Uterus (tissue), 4 donors: ENCODE data around the gene C22orf23. TPM values are rescaled to one million over a fixed set of nuclear protein-coding genes. Genes with fewer than 3 reads are reported as not detected.

ENCODE experiments used
- DNase-seq, 2 donors: peaks; one replicate each; pipeline ENCODE4 v3.0.0-alpha.2; 2019 to 2020
- H3K27ac ChIP-seq, 2 donors: fragments of 200-600 bp; sonication (generic); 1 replicate in 1 of 2; 2 replicates in 1 of 2; pipeline ENCODE4 v1.5.1; 2016 to 2018
- H3K27me3 ChIP-seq, 2 donors: fragments of 200-600 bp; sonication (generic); one replicate each; pipeline ENCODE4 v1.5.1; 2018 to 2019; ENCODE audit warnings: control low read depth in 1 of 2
- H3K36me3 ChIP-seq, 2 donors: fragments of 200-600 bp; sonication (generic); one replicate each; pipeline ENCODE4 v1.5.1; 2019; ENCODE audit warnings: control low read depth in 1 of 2
- H3K4me1 ChIP-seq, 2 donors: fragments of 200-600 bp; sonication (generic); one replicate each; pipeline ENCODE4 v1.5.1; 2018 to 2019; ENCODE audit warnings: control low read depth in 1 of 2
- H3K4me3 ChIP-seq, 2 donors: fragments of 200-600 bp; sonication (generic); 1 replicate in 1 of 2; 2 replicates in 1 of 2; pipeline ENCODE4 v1.5.1; 2018 to 2019; ENCODE audit warnings: mild to moderate bottlenecking in 1 of 2
- H3K9me3 ChIP-seq, 2 donors: fragments of 200-600 bp; sonication (generic); one replicate each; pipeline ENCODE4 v1.5.1; 2019; ENCODE audit warnings: control low read depth in 1 of 2
- POLR2A ChIP-seq, 2 donors: fragments of 450-650 bp; IDR thresholded peaks; one replicate each; pipeline ENCODE4 v1.6.1; 2016; ENCODE audit warnings: antibody characterized with exemption in 2 of 2, mild to moderate bottlenecking in 1 of 2, moderate library complexity in 1 of 2
- intact Hi-C: fragments of 100-400 bp; cut with DNase I; formaldehyde crosslinking; loops from one replicate; pipeline ENCODE4 v1.15.1; 2023; ENCODE audit warnings: low total_unique reads
- total RNA-seq, 4 donors: library from RNA; depleted of rRNA in 3 of 4; stranded (reverse); fragments of >200 nt in 3 of 4; gene quantifications; one replicate each; pipeline versions ENCODE4 v1.1.0 to v1.2.4, GENCODE V29; 2014 to 2023
- TF ChIP-seq, protein P1 (sequence below), 4 experiments: fragments of 200-600 bp in 2 of 4; fragments of 450-650 bp in 2 of 4; sonication (generic) in 2 of 4; IDR thresholded peaks; one replicate each; pipeline ENCODE4 v1.5.1; 2016 to 2019; ENCODE audit warnings: antibody characterized with exemption in 4 of 4, mild to moderate bottlenecking in 2 of 4, moderate library complexity in 1 of 4
- donor health status: DM: yes; HTN: yes; CAD: no.

The C22orf23 gene
- total RNA-seq, 4 donors from 2014 or later = 0.40 to 0.76 TPM; not detected in 2

DNA sequence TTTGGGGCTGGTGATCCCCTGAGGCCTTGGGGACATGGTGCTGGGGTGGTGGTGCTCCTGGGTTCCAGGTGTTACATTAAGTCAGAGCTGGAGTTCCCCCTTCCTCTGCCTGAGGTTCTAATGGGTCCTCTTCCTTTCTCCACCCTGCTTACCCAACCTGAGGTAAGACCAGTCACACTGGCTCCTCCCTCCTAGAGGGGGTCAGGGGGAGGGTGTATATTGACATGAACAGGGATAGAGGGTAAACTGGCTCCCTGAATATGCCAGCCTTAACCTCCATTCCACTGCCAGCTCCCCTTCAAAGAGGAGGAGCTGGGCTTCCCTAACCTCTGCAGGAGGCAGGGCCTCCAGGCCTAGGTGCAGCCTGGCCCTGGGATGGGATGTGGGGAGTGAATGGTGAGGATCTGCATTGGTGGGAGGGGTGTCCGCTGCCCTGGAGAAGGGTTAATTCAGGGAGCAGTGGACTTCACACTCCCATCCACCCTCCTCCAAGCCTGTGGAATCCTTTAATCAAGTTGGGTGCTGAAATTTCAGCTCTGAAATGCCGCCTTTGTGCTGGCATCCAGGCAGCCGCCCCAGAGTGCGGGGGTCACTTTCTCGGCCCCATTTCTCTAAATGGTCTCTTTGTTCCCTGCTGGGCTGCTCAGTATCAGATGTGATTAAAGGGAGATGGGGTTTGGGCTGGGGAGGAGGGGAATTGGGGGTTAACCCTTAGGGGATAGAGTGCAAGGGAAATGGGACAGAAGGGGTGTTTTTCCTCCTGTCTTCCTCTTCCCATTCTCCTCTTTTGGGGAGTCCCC lies 15.3 kb upstream of the C22orf23 start:
- TF ChIP-seq, protein P1, sequence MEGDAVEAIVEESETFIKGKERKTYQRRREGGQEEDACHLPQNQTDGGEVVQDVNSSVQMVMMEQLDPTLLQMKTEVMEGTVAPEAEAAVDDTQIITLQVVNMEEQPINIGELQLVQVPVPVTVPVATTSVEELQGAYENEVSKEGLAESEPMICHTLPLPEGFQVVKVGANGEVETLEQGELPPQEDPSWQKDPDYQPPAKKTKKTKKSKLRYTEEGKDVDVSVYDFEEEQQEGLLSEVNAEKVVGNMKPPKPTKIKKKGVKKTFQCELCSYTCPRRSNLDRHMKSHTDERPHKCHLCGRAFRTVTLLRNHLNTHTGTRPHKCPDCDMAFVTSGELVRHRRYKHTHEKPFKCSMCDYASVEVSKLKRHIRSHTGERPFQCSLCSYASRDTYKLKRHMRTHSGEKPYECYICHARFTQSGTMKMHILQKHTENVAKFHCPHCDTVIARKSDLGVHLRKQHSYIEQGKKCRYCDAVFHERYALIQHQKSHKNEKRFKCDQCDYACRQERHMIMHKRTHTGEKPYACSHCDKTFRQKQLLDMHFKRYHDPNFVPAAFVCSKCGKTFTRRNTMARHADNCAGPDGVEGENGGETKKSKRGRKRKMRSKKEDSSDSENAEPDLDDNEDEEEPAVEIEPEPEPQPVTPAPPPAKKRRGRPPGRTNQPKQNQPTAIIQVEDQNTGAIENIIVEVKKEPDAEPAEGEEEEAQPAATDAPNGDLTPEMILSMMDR (IDR thresholded peaks at IDR 0.05) = no peak
- TF ChIP-seq POLR2A (IDR thresholded peaks at IDR 0.05) = no peak
- DNase-seq = no peak
- Histone ChIP-seq H3K27me3 (no peaks in the 10 kb centered on the region), H3K4me3 (no peak overlapping the region), H3K9me3 (no peaks in the 10 kb centered on the region), H3K4me1 (no peaks in the 10 kb centered on the region), H3K27ac (no peak overlapping the region), H3K36me3 (no peaks in the 10 kb centered on the region)
- intact Hi-C loops = loop anchor here (5.0 kb wide), 1 partner anchor 151 kb away; no protein-coding TSS in a partner anchor

DNA sequence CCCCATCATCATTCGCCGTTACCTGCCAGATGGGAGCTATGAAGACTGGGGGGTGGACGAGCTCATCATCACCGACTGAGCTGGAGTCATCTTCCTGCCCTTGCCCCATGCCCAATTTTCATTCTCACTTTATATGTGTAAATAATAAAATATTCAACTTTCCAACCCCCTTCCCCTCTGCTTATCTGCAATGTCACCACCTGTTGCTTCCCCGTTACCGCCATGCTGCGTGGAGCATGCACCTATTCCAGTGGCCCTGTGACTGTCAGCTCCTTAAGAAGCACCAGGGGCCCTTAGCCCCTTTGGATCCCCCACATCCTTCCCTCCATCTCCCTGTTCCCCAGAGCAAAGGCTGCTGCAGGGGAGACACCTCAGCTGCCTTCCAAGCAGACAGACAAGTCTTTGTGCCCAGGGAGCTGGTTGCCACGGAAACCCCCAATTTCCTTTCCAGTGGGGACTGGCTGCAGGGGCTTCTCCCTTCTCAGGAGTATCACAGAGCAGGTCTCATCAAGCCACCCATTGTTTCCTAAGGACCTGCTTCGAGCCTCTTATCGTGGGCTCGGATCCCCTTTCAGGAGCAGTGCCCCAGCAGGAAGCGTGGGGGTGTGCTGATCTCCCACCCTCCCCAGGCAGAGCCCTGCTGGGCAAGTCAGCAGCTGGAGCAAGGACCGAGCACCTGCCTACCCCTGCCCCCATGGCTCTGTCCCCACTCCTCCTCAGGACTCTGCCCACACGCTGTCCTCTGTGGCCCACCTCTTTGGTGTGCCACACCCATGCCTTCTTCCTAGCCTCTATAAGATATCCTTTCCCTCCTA lies 14.4 kb upstream of the C22orf23 start:
- no peaks in the 10 kb centered on the region for H3K27me3 ChIP-seq
- intact Hi-C loops = loop anchor here (5.0 kb wide), 1 partner anchor 151 kb away; no protein-coding TSS in a partner anchor
- H3K4me3 ChIP-seq = no peak overlapping the region
- no peaks in the 10 kb centered on the region for H3K9me3 ChIP-seq
- H3K27ac ChIP-seq = no peak overlapping the region
- no peaks in the 10 kb centered on the region for H3K4me1 ChIP-seq
- no peaks in the 10 kb centered on the region for H3K36me3 ChIP-seq
- DNase-seq = no peak
- TF ChIP-seq POLR2A (IDR thresholded peaks at IDR 0.05) = no peak
- TF ChIP-seq, protein P1 (IDR thresholded peaks at IDR 0.05) = no peak

DNA sequence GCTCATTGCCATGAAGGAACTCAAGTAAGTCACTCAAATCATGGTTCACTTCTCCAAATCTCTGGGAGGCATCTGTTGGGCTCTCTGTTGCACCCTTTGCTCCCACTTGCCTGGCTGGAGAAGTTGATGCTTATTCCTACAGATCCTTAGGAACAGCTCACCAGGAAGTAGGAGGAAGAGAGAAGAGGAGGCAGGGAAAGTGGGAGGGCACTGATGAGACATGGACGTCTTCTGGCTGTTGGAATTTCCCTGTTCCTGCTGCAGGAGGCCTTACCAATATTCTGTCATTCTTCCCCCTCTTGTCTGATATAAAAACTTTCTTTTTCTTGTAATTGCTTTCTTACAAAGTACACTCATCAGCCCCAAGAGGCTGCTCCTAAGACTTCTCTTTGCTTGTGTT lies 13.7 kb upstream of the C22orf23 start:
- no peaks in the 10 kb centered on the region for H3K9me3 ChIP-seq
- H3K27me3 ChIP-seq = no peaks in the 10 kb centered on the region
- H3K4me1 ChIP-seq = no peaks in the 10 kb centered on the region
- no peak overlapping the region for H3K4me3 ChIP-seq
- TF ChIP-seq POLR2A (IDR thresholded peaks at IDR 0.05) = no peak
- TF ChIP-seq, protein P1 (IDR thresholded peaks at IDR 0.05) = no peak
- intact Hi-C loops = loop anchor here (5.0 kb wide), 1 partner anchor 150 kb away; no protein-coding TSS in a partner anchor
- H3K27ac ChIP-seq = no peak overlapping the region
- H3K36me3 ChIP-seq = no peaks in the 10 kb centered on the region
- no peak for DNase-seq

DNA sequence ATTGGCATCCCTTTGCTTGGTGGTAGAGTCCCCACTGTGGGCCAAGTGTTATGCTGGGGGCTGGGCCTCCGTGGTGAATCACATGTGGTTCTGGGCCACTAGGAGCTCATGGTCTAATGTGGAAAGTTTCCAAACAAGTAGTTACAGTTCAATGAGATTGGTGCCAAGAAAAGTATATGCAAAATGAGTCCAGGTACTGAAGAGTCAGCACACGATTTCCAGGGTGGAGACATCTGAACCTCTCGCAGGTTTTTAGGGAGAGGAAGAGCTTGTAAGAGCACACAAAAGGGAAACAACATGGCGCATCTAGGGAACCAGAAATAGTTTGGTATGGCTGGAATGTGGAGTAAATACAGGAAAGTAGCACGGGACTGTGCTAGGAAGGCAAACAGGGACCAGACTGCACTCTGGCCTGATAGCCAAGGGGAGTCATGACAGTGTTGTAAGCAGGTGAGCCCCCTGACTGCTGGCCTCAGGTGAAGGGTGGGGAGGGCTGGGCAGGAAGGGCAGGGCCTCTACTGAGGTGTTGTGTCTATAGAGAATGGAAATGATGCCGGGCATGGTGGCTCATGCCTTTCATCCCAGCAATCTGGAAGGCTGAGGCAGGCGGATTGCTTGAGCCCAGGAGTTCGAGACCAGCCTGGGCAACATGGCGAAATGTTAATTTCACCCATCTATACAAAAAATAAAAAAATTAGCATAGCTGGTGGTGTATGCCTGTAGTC lies 12.7 kb upstream of the C22orf23 start:
- intact Hi-C loops = loop anchor here (5.0 kb wide), 1 partner anchor 149 kb away; no protein-coding TSS in a partner anchor
- Histone ChIP-seq H3K4me3 (no peak overlapping the region), H3K36me3 (no peaks in the 10 kb centered on the region), H3K4me1 (no peaks in the 10 kb centered on the region), H3K27me3 (no peaks in the 10 kb centered on the region), H3K9me3 (no peaks in the 10 kb centered on the region), H3K27ac (no peak overlapping the region)
- TF ChIP-seq POLR2A (IDR thresholded peaks at IDR 0.05) = no peak
- TF ChIP-seq, protein P1 (IDR thresholded peaks at IDR 0.05) = no peak
- DNase-seq = no peak
